ENCODE data around the gene GCNT3.

The GCNT3 gene, protein sequence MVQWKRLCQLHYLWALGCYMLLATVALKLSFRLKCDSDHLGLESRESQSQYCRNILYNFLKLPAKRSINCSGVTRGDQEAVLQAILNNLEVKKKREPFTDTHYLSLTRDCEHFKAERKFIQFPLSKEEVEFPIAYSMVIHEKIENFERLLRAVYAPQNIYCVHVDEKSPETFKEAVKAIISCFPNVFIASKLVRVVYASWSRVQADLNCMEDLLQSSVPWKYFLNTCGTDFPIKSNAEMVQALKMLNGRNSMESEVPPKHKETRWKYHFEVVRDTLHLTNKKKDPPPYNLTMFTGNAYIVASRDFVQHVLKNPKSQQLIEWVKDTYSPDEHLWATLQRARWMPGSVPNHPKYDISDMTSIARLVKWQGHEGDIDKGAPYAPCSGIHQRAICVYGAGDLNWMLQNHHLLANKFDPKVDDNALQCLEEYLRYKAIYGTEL

GRCh38 chr15:59611276-59612260 is at the start of gene GCNT3:
TSS of gene GCNT3 (plus strand) at chr15:59611783. CDS start at chr15:59618239, 6,456 bp downstream.
- DNase-seq: no peak

DNA sequence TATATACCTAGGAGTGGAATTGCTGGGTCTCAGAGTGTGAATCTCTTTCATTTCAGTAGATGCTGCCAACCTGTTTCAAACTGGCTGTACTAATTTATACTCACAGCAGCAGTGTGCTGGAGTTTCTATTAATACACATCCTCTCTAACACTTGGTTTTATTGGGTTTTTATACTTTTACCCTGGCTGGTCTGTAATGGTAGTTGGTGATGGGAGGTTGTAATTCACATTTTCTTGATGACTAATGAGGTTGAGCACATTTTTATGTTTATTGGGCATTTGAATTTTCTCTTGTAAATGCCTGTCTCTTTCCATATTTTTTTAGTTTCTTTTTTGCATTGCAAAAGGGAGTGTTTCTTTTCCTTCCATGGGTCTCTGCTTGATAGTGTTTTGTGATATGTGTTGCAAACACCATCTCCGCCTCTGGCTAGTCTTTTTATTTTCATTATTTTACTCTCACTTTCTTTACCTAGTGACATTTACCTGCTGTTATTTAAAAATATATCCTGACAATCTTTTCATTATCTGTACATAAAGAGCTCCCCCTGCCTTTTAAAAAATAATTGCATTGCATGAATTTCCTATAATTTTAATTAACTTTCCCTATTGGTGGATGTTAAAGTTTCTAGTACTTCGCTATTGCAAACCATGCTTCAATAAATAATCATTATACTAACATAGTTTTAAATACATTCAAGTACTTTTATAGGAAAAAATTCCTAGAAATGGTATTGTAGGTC is 49.0 kb upstream of the GCNT3 start:
- no peak for DNase-seq

DNA sequence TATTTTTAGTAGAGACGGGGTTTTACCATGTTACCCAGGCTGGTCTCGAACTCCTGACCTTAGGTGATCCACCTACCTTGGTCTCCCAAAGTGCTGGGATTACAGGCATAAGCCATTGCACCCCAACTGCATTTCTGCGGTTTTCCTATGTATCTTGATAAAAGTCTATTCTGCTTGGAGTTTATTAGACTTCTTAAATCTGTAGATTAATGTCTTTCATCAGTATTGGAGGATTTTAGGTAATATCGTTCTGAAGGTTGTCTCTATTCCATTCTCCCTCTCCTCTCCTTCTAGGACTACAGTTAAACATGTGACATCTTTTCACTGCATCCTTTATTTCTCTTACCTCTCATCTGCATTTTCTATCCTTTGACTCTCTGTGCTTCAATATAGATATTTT is 46.3 kb upstream of the GCNT3 start:
- DNase-seq: no peak

- DNase-seq: no peak
These were observed 44.3 kb upstream of the GCNT3 start for GRCh38 chr15:59567324-59567723.

- DNase-seq: no peak
These were observed 42.1 kb upstream of the GCNT3 start for GRCh38 chr15:59569477-59569876.

GRCh38 chr15:59570315-59570714 is 41.3 kb upstream of the GCNT3 start:
- no peak for DNase-seq

DNA sequence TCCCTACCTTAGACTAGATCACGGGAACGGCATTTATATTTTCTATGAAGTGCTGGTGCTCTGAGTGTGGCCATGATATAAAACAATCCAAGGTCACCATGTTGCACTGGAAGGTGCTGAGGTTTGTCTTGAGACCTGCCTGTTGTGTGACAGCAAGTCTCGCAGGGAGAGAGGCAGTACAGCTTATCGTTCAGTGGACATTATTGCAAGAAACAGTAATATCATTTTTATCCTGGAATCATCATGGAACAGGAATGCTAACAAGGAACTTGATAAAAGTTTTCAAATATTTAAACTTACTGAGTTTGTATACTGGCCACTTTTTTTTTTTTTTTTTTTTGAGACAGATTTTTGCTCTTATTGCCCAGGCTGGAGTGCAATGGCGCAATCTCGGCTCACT is 40.0 kb upstream of the GCNT3 start:
- DNase-seq: no peak

- no peak for DNase-seq
These were observed 28.5 kb upstream of the GCNT3 start for GRCh38 chr15:59583088-59583487.

GRCh38 chr15:59587085-59587826 is 24.3 kb upstream of the GCNT3 start:
- no peak for DNase-seq

DNA sequence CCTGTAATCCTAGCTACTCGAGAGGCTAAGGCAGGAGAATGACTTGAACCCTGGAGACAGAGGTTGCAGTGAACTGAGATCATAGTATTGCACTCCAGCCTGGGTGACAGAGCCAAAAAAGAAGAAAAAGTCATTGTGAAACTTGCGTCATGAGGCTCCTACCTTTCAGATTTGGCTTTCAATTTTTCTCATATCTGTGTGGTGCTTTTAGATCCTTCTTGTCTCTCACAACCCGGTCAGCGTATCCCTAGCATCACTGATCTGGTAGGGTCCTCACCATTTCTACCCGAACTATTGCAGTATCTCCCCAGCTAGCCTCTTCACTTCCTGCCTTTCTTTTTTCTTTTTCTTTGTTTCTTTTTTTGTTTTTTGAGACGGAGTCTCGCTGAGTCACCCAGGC is 21.6 kb upstream of the GCNT3 start:
- no peak for DNase-seq

DNA sequence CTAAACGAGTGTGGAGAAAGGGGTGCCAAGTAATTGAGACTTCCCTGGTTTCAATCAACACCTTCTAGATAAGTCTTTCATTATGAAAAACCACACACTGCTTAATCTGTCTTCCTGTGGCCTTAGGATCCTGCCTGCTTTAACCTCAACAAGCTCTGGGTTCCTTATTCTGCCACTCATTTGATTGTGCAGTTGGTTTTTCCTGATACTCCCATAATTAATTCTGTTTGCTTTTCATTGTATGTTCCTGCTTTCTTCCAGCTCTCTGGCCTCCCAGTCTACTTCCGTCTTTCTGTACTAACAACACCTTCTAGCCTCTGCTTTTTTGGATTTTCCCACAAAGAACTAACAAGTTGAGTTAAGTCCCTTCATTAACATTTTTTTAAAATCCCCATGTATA is 20.2 kb upstream of the GCNT3 start:
- DNase-seq: no peak

DNA sequence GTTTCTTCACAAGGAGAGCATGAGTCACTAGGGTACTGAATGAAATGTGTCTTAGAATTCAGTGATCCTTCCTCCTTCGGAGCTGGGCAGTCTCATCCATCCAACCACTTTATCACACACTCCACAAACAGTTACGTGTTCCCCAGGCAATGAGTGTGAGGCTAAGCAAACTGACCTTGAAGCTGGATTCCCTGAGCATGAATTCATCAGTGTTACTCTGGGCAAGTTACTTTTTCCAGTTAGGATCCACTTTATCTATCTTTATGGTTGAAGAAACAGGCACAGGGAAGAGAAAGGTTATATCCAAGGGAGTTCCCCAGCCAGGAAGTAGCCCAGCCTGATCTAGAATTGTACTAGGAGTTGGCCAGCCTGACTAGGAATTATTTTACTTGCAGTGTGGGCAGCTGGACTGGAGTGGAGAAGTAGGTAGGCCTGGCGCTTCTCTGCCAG is 17.1 kb upstream of the GCNT3 start:
- DNase-seq: no peak

GRCh38 chr15:59594991-59595390 is 16.6 kb upstream of the GCNT3 start:
- no peak for DNase-seq

DNA sequence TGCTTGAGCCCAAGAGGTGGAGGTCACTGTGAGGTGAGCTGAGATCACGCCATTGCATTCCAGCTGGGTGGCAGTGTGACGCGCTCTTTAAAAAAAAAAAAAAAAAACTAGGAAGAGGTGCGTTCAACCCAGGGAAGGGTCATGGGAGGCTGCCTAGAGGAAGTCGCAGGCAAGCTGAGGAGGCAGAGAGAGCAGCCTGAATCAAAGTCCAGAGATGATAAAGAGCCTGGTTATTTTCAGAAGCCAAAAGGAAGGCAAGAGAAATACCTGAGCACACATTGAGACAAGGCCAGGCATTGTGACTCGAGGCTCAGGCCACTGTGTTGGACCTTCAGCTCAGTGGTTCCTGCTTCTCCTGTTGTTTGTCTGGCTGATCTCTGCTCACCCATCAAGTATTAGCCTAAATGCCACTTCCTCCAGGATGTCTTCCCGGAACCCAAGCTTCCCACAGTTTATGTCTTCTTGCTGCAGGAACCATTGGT is 16.1 kb upstream of the GCNT3 start:
- no peak for DNase-seq

DNA sequence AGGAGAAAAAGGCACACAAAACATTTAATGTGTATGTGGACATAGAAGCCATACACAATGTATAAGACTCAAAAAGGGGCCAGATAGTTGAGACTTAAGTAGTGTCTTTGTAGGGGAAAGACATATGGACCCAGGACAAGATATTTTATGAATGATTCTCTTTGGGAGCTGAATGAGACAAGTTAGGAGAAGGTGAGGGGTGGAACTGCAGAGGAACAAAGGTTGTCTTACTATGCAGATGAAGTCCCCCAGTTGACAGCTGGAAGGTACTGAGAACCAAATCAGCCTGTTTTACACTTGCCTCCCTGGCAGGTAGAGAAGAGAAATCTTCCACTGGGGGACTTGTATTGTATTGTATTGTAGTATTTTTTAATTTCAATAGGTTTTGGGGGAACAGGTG is 14.9 kb upstream of the GCNT3 start:
- no peak for DNase-seq

GRCh38 chr15:59598461-59598860 is 13.1 kb upstream of the GCNT3 start:
- DNase-seq: no peak

- no peak for DNase-seq
These were observed 5.6 kb upstream of the GCNT3 start for GRCh38 chr15:59605994-59606393.

GRCh38 chr15:59609730-59610712 is 1.6 kb upstream of the GCNT3 start:
- no peak for DNase-seq

GRCh38 chr15:59614153-59614552 is 2.6 kb downstream of the GCNT3 start:
- no peak for DNase-seq

- no peak for DNase-seq
These were observed 4.1 kb downstream of the GCNT3 start for GRCh38 chr15:59615661-59616060.

- DNase-seq: no peak
These were observed 4.8 kb downstream of the GCNT3 start for GRCh38 chr15:59616379-59616778.
